MCF 10A (cell line): ENCODE measurements around the gene MYOC. TPM values are rescaled to one million over a fixed set of nuclear protein-coding genes. Genes with fewer than 3 reads are reported as not detected.
A peak's percentile ranks its signal among the peaks of the same experiment; 100 is the strongest.
"Not testable (repeated sequence)": the region's sequence is repeated elsewhere in the genome, so short reads cannot be mapped to it uniquely, and the experiment has no call there.

ENCODE experiments used
- BruUV-seq: library from RNA; stranded (reverse); fragments of 400-500 nt; replicated peaks from 2 replicates; lab custom pipeline; 2021; lab: Mats Ljungman, UMichigan
- CTCF ChIA-PET: fragments of 300-600 bp; sonication (Branson Sonifier 250); formaldehyde crosslinking; extraction: SDS; loops from one replicate; lab custom pipeline; 2021; ENCODE audit warnings: antibody characterized with exemption, inconsistent platforms; lab: Yijun Ruan, JAX
- POLR2A ChIA-PET: fragments of 300-600, 350-650 bp; sonication (Branson Sonifier 250); formaldehyde crosslinking; extraction: SDS; loops from one replicate; lab custom pipeline; 2020; ENCODE audit warnings: antibody characterized with exemption, inconsistent platforms; lab: Yijun Ruan, JAX
- DNase-seq: peaks from one replicate; pipeline ENCODE4 v3.0.0-alpha.2; 2018; ENCODE audit not compliant: unreplicated experiment
- H3K27ac Mint-ChIP-seq: one replicate; pipeline ENCODE4 v1.8.0; 2022; ENCODE audit warnings: mild to moderate bottlenecking, low read depth, mixed read lengths; ENCODE audit not compliant: unreplicated experiment
- H3K27me3 Mint-ChIP-seq: one replicate; pipeline ENCODE4 v1.8.0; 2022; ENCODE audit warnings: mixed read lengths; ENCODE audit not compliant: insufficient read depth, unreplicated experiment
- H3K36me3 Mint-ChIP-seq: one replicate; pipeline ENCODE4 v1.8.0; 2022; ENCODE audit warnings: mild to moderate bottlenecking, moderate library complexity, mixed read lengths; ENCODE audit not compliant: insufficient read depth, unreplicated experiment
- H3K4me1 Mint-ChIP-seq: one replicate; pipeline ENCODE4 v1.8.0; 2022; ENCODE audit warnings: mixed read lengths; ENCODE audit not compliant: insufficient read depth, unreplicated experiment
- H3K4me3 Mint-ChIP-seq: one replicate; pipeline ENCODE4 v1.8.0; 2022; ENCODE audit warnings: mild to moderate bottlenecking, moderate library complexity, mixed read lengths; ENCODE audit not compliant: unreplicated experiment
- H3K9me3 Mint-ChIP-seq: one replicate; pipeline ENCODE4 v1.8.0; 2022; ENCODE audit warnings: mixed read lengths; ENCODE audit not compliant: unreplicated experiment
- CTCF ChIP-seq: fragments of 200-600 bp; IDR thresholded peaks from one replicate; pipeline ENCODE4 v1.8.0; 2022; ENCODE audit warnings: antibody characterized with exemption, mild to moderate bottlenecking; ENCODE audit not compliant: unreplicated experiment
- intact Hi-C: fragments of 100-400 bp; cut with micrococcal nuclease; formaldehyde crosslinking; loops from 2 replicates; pipeline ENCODE4 v1.14.1; 2022
- total RNA-seq: library from RNA; stranded (reverse); gene quantifications from 2 replicates; pipeline ENCODE4 v1.2.3, GENCODE V29; 2022

The MYOC gene
- total RNA-seq, 1 experiment from 2014 or later = not detected

- no peak for TF ChIP-seq CTCF
- intact Hi-C loops = no loop called here
- Mint-ChIP-seq H3K27ac (no peak overlapping the region), H3K27me3 (no peaks in the 10 kb centered on the region), H3K36me3 (peaks cover 5% of the 10 kb centered on the region), H3K9me3 (no peaks in the 10 kb centered on the region), H3K4me3 (no peak overlapping the region), H3K4me1 (no peaks in the 10 kb centered on the region)
- ChIA-PET POLR2A (no interaction called here), CTCF (interaction anchor here (0.8 to 1.6 kb wide), 6 partner anchors 9 to 28 kb away, joined by 3 to 8 read pairs (median 4); no protein-coding TSS in a partner anchor)
- DNase-seq = no peak
- BruUV-seq = no TSS peak
These were observed 10.8 kb upstream of the MYOC start for GRCh38 chr1:171663036-171663853.

GRCh38 chr1:171661076-171661650 is 8.7 kb upstream of the MYOC start:
- Mint-ChIP-seq H3K4me1 (no peaks in the 10 kb centered on the region), H3K27me3 (no peaks in the 10 kb centered on the region), H3K4me3 (no peak overlapping the region), H3K9me3 (no peaks in the 10 kb centered on the region), H3K27ac (no peak overlapping the region), H3K36me3 (peaks cover 5% of the 10 kb centered on the region)
- no TSS peak for BruUV-seq
- intact Hi-C loops = no loop called here
- no peak for DNase-seq
- ChIA-PET CTCF (interaction anchor here (0.9 to 1.1 kb wide), 3 partner anchors 16 to 78 kb away, joined by 3 to 4 read pairs (median 3); no protein-coding TSS in a partner anchor), POLR2A (no interaction called here)
- no peak for TF ChIP-seq CTCF

GRCh38 chr1:171656206-171656605 is 3.7 kb upstream of the MYOC start:
- H3K36me3 Mint-ChIP-seq, H3K27ac Mint-ChIP-seq, H3K4me1 Mint-ChIP-seq, DNase-seq, intact Hi-C loops, BruUV-seq, H3K4me3 Mint-ChIP-seq, H3K9me3 Mint-ChIP-seq: not testable (repeated sequence)
- ChIA-PET CTCF (interaction anchor here (0.6 to 6.2 kb wide), 4 partner anchors 11 to 329 kb away, joined by 3 to 33 read pairs (median 3); no protein-coding TSS in a partner anchor), POLR2A (interaction anchor here (1.1 to 1.2 kb wide), 2 partner anchors 10 to 52 kb away, joined by 3 read pairs; no protein-coding TSS in a partner anchor)
- peaks cover 21% of the 10 kb centered on the region for H3K27me3 Mint-ChIP-seq

- CTCF ChIA-PET = interaction anchor here (0.7 to 6.2 kb wide), 4 partner anchors 11 to 59 kb away, joined by 3 to 33 read pairs (median 4); no protein-coding TSS in a partner anchor
- peak; percentile 2 for TF ChIP-seq CTCF
- Mint-ChIP-seq H3K27me3 (peaks cover 21% of the 10 kb centered on the region), H3K36me3 (no peaks in the 10 kb centered on the region), H3K9me3 (no peaks in the 10 kb centered on the region), H3K4me1 (no peaks in the 10 kb centered on the region), H3K4me3 (no peak overlapping the region), H3K27ac (no peak overlapping the region)
- no peak for DNase-seq
- BruUV-seq = no TSS peak
- intact Hi-C loops = no loop called here
- POLR2A ChIA-PET = interaction anchor here (1.1 kb wide), 1 partner anchor 11 kb away, joined by 3 read pairs; no protein-coding TSS in a partner anchor
These were observed 3.2 kb upstream of the MYOC start for GRCh38 chr1:171655746-171656116.
